Mesenchymal stem cell (in vitro differentiated cells and primary cell): ENCODE results near the gene TIAM2.

Experiments
- DNase-seq: peaks from one replicate; pipeline ENCODE4 v3.0.0-alpha.2; 2013
- H2AFZ ChIP-seq: one replicate; pipeline ENCODE4 v1.6.1; 2013; ENCODE audit warnings: low read depth, mild to moderate bottlenecking, control low read depth, inconsistent platforms, low read length, moderate library complexity
- H2AK5ac ChIP-seq: 2 replicates; pipeline ENCODE4 v1.6.1; 2013; ENCODE audit warnings: low read length, moderate library complexity, mild to moderate bottlenecking, inconsistent platforms; ENCODE audit not compliant: severe bottlenecking
- H2BK120ac ChIP-seq: one replicate; pipeline ENCODE4 v1.6.1; 2013; ENCODE audit warnings: low read depth, mild to moderate bottlenecking, inconsistent platforms, low read length, moderate library complexity
- H2BK12ac ChIP-seq, 2 experiments: one replicate each; pipeline ENCODE4 v1.6.1; 2013; ENCODE audit warnings: inconsistent platforms in 2 of 2, low read length in 2 of 2, mild to moderate bottlenecking in 2 of 2, moderate library complexity in 2 of 2, control low read depth in 1 of 2
- H2BK15ac ChIP-seq: one replicate; pipeline ENCODE4 v1.6.1; 2013; ENCODE audit warnings: mild to moderate bottlenecking, low read depth, inconsistent platforms; ENCODE audit not compliant: poor library complexity, severe bottlenecking
- H2BK5ac ChIP-seq: 2 replicates; pipeline ENCODE4 v1.6.1; 2013; ENCODE audit warnings: low read depth, mild to moderate bottlenecking, low read length, control low read depth, inconsistent platforms; ENCODE audit not compliant: poor library complexity, severe bottlenecking
- H3K14ac ChIP-seq, 2 experiments: one replicate each; pipeline ENCODE4 v1.6.1; 2013; ENCODE audit warnings: inconsistent platforms in 2 of 2, low read length in 2 of 2, control low read depth in 1 of 2, mild to moderate bottlenecking in 1 of 2, moderate library complexity in 1 of 2
- H3K18ac ChIP-seq, 2 experiments: one replicate each; pipeline ENCODE4 v1.6.1; 2013; ENCODE audit warnings: inconsistent platforms in 2 of 2, low read length in 2 of 2, control low read depth in 1 of 2, low read depth in 1 of 2, mild to moderate bottlenecking in 1 of 2
- H3K23ac ChIP-seq, 2 experiments: one replicate each; pipeline ENCODE4 v1.6.1; 2013; ENCODE audit warnings: inconsistent platforms in 2 of 2, low read length in 2 of 2, mild to moderate bottlenecking in 2 of 2, moderate library complexity in 2 of 2, control low read depth in 1 of 2
- H3K27ac ChIP-seq: 2 replicates; pipeline ENCODE4 v1.5.1; 2013; ENCODE audit warnings: mild to moderate bottlenecking, moderate library complexity, low read length, control low read depth, inconsistent platforms; ENCODE audit not compliant: poor library complexity, severe bottlenecking
- H3K27me3 ChIP-seq, 2 experiments: 2 replicates each; pipeline versions ENCODE4 v1.6.1 to v1.7.0; 2013; ENCODE audit warnings: low read length in 2 of 2, mild to moderate bottlenecking in 2 of 2, moderate library complexity in 2 of 2, control low read depth in 1 of 2, inconsistent platforms in 1 of 2; ENCODE audit not compliant: control insufficient read depth in 1 of 2, insufficient read depth in 1 of 2
- H3K36me3 ChIP-seq, 2 experiments: 2 replicates each; pipeline versions ENCODE4 v1.6.1 to v1.7.0; 2013; ENCODE audit warnings: low read length in 2 of 2, control low read depth in 1 of 2, inconsistent platforms in 1 of 2, low read depth in 1 of 2, mild to moderate bottlenecking in 1 of 2; ENCODE audit not compliant: insufficient read depth in 2 of 2, control insufficient read depth in 1 of 2
- H3K4ac ChIP-seq, 2 experiments: one replicate each; pipeline ENCODE4 v1.6.1; 2013; ENCODE audit warnings: inconsistent platforms in 2 of 2, low read length in 2 of 2, mild to moderate bottlenecking in 2 of 2, moderate library complexity in 2 of 2, control low read depth in 1 of 2, low read depth in 1 of 2
- H3K4me1 ChIP-seq: 2 replicates; pipeline ENCODE4 v1.6.1; 2013; ENCODE audit warnings: low read depth, low read length, control low read depth; ENCODE audit not compliant: control insufficient read depth, insufficient read depth
- H3K4me2 ChIP-seq: 2 replicates; pipeline ENCODE4 v1.6.1; 2013; ENCODE audit warnings: low read length, mild to moderate bottlenecking, inconsistent platforms; ENCODE audit not compliant: poor library complexity, severe bottlenecking
- H3K4me3 ChIP-seq, 2 experiments: 2 replicates each; pipeline versions ENCODE4 v1.5.1 to v1.7.0; 2013; ENCODE audit warnings: low read length in 2 of 2, mild to moderate bottlenecking in 2 of 2, control low read depth in 1 of 2, low read depth in 1 of 2; ENCODE audit not compliant: insufficient read depth in 1 of 2
- H3K79me1 ChIP-seq: replicated peaks from 2 replicates; pipeline ENCODE4 v1.6.1; 2013; ENCODE audit warnings: mild to moderate bottlenecking, control low read depth, low read length, inconsistent platforms; ENCODE audit not compliant: poor library complexity, severe bottlenecking
- H3K9ac ChIP-seq: 2 replicates; pipeline ENCODE4 v1.7.0; 2013; ENCODE audit warnings: mild to moderate bottlenecking, low read length, moderate library complexity
- H3K9me3 ChIP-seq: 2 replicates; pipeline ENCODE4 v1.7.0; 2013; ENCODE audit warnings: mild to moderate bottlenecking, low read length; ENCODE audit not compliant: control insufficient read depth
- H4K8ac ChIP-seq: one replicate; pipeline ENCODE4 v1.6.1; 2013; ENCODE audit warnings: inconsistent platforms, mild to moderate bottlenecking, low read length, moderate library complexity
- H4K91ac ChIP-seq: one replicate; pipeline ENCODE4 v1.6.1; 2013; ENCODE audit warnings: mild to moderate bottlenecking, low read length, inconsistent platforms
- WGBS: methylation state at CpG from one replicate; pipeline ENCODE4 v1.1.7; 2013; ENCODE audit warnings: mixed read lengths; 5-methylcytosine and 5-hydroxymethylcytosine counted together

Gene TIAM2

DNA sequence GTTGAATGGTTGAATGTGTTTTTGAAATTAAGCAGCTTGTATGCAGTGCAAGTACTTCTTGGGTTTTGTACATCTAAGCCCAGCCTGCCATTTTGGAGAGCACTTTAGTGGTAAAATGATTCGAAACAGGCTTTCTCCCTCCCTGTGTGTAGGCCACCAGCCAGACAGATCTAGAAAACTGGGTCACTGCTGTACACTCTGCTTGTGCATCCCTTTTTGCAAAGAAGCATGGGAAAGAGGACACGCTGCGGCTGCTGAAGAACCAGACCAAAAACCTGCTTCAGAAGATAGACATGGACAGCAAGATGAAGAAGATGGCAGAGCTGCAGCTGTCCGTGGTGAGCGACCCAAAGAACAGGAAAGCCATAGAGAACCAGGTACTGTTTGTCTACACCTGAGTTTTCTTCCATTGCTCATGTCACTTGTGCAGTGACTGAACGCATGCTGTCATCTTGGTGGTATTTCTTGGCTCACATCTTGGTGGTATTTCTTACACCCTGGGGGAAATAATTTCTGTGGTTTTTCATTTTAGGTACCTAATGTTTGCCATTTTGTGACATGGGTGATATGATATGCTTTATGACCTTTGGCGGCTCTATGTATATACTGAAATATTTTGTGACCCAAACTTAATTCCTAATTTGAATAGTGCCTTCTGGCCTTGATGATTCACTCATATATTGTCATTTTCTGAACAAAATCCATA, 153.0 kb downstream of the TIAM2 start:
- Histone ChIP-seq H2BK12ac (no peak overlapping the region), H2AK5ac (no peak overlapping the region), H3K18ac (no peak overlapping the region), H3K14ac (no peak overlapping the region), H2BK15ac (no peak overlapping the region), H2AFZ (no peak overlapping the region), H3K27ac (no peak overlapping the region), H3K4ac (no peak overlapping the region), H3K79me1 (no peaks in the 10 kb centered on the region), H3K4me3 (no peak overlapping the region), H4K91ac (no peak overlapping the region), H3K27me3 (no peaks in the 10 kb centered on the region), H2BK120ac (no peak overlapping the region), H3K4me1 (peaks cover 11% of the 10 kb centered on the region), H3K23ac (no peak overlapping the region), H3K9me3 (no peaks in the 10 kb centered on the region), H4K8ac (no peak overlapping the region), H3K9ac (no peak overlapping the region), H2BK5ac (no peak overlapping the region), H3K4me2 (no peak overlapping the region), H3K36me3 (no peaks in the 10 kb centered on the region)
- DNase-seq: no peak
- WGBS: 97% methylated on average over 7 of the region's 7 CpGs

DNA sequence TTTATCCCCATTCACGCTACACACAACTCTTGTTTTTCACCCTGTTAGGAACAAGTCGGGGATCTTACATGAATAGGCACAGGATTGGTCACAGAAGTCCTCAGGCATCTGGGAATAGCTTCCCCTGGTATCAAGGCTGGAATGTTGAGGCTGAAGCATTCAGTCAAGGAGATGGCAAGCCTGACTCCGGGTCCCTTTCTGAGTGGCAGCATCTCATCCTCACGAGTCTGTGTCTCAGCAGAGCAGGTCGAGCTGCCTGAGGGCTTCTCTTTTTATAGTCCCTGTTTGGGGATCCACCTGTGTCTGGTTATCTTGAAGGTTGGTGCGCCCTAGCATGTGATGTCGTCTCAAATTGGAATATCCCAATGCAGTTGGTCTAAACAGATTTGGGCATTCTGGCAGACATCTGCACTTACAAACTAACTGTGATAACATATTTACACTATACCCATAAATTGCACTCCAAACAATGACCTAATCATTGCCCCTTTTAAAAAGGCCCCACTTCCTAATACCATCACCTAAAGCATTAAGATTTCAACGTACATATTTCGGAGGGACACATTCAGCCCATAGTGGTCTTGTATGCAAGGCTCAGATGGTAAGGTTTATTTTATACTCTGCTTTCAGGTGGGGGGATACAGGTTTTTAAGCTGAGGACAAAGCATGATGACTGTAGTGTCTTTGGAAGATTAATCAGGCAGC, 156.0 kb downstream of the TIAM2 start:
- H3K23ac ChIP-seq: no peak overlapping the region
- peaks cover 18% of the 10 kb centered on the region for H3K4me1 ChIP-seq
- H3K27me3 ChIP-seq: no peaks in the 10 kb centered on the region
- H2AK5ac ChIP-seq: no peak overlapping the region
- H3K14ac ChIP-seq: no peak overlapping the region
- 92% methylated on average over 9 of the region's 9 CpGs for WGBS
- no peaks in the 10 kb centered on the region for H3K36me3 ChIP-seq
- no peaks in the 10 kb centered on the region for H3K79me1 ChIP-seq
- no peak overlapping the region for H3K4ac ChIP-seq
- H4K8ac ChIP-seq: no peak overlapping the region
- H2BK12ac ChIP-seq: no peak overlapping the region
- H2AFZ ChIP-seq: no peak overlapping the region
- no peak overlapping the region for H3K27ac ChIP-seq
- no peak overlapping the region for H2BK15ac ChIP-seq
- H3K4me2 ChIP-seq: no peak overlapping the region
- no peak for DNase-seq
- no peak overlapping the region for H3K18ac ChIP-seq
- H2BK120ac ChIP-seq: no peak overlapping the region
- no peaks in the 10 kb centered on the region for H3K9me3 ChIP-seq
- H3K9ac ChIP-seq: no peak overlapping the region
- H4K91ac ChIP-seq: no peak overlapping the region
- no peak overlapping the region for H3K4me3 ChIP-seq
- H2BK5ac ChIP-seq: no peak overlapping the region

DNA sequence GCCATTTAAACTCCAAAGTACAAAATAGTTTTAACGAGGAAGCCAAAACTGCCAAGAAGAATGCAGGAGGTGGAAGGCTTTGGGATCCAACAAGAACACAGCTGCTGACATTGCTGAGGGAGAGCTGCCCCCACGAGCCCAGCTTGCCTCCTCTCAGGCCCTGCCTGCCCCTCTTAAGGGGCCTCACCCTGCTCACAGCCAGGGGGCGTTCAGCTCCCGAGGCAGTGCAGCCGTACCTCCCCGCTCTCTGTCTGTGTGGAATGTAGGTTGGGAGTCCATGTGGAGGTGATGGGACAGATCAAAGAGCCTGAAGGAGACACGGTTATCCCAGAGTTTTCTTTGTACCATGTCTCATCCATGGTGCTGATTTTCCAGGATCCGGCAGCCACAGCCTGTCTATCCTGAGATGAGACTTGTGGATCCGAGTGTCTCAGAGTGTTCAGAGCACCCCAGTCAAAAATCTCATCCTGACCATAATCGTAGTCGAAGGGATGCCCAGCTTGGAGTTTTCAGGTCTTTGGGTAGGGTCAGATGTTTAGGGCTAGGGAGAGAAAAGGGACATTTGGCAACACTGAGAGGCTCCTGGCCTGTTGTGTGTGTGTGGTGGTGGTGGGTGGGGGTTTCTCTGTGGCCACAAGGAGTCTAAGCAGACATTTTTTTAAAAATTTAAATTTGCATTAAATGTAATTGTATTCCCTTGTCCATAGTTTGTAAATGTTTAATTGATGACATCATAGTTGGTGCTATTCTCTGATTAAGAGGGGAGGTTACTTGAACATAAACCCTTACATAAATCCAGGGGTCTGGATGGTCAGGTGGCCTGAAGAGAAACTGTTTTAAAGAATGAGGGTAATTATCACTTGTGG, 157.3 kb downstream of the TIAM2 start:
- Histone ChIP-seq H2BK15ac (no peak overlapping the region), H4K8ac (no peak overlapping the region), H3K27me3 (no peaks in the 10 kb centered on the region), H2AK5ac (no peak overlapping the region), H2BK120ac (no peak overlapping the region), H3K9ac (no peak overlapping the region), H4K91ac (no peak overlapping the region), H3K27ac (no peak overlapping the region), H3K9me3 (no peaks in the 10 kb centered on the region), H3K36me3 (no peaks in the 10 kb centered on the region), H3K14ac (peak overlapping the region in 1 of 2 experiments; percentile 78), H2AFZ (no peak overlapping the region), H3K4ac (no peak overlapping the region), H2BK12ac (peak overlapping the region in 1 of 2 experiments; percentile 54), H3K4me1 (peaks cover 18% of the 10 kb centered on the region), H3K4me2 (no peak overlapping the region), H2BK5ac (no peak overlapping the region), H3K18ac (peak overlapping the region in 1 of 2 experiments; percentile 46), H3K23ac (no peak overlapping the region), H3K79me1 (no peaks in the 10 kb centered on the region), H3K4me3 (no peak overlapping the region)
- WGBS: 71% methylated on average over 11 of the region's 11 CpGs
- DNase-seq: no peak
